Parathyroid adenoma (tissue), 2 donors: Measurements from ENCODE around the gene DBH.
"Not testable (repeated sequence)": the region's sequence is repeated elsewhere in the genome, so short reads cannot be mapped to it uniquely, and the experiment has no call there.

Experiments
- H2AFZ ChIP-seq: fragments of 300-600 bp; sonication (generic); one replicate; pipeline ENCODE4 v1.7.0; 2017; ENCODE audit warnings: antibody characterized with exemption, mild to moderate bottlenecking
- H3K27ac ChIP-seq: fragments of 300-600 bp; sonication (generic); one replicate; pipeline ENCODE4 v1.7.0; 2017
- H3K27me3 ChIP-seq: fragments of 300-600 bp; sonication (generic); one replicate; pipeline ENCODE4 v1.7.0; 2017; ENCODE audit warnings: low read length; ENCODE audit not compliant: control insufficient read depth, insufficient read depth
- H3K36me3 ChIP-seq: fragments of 300-600 bp; sonication (generic); one replicate; pipeline ENCODE4 v1.7.0; 2017; ENCODE audit warnings: low read length; ENCODE audit not compliant: control insufficient read depth, insufficient read depth
- H3K4me1 ChIP-seq: fragments of 300-600 bp; sonication (generic); one replicate; pipeline ENCODE4 v1.7.0; 2017; ENCODE audit warnings: control low read depth
- H3K4me2 ChIP-seq: fragments of 300-600 bp; sonication (generic); one replicate; pipeline ENCODE4 v1.7.0; 2017; ENCODE audit warnings: low read length
- H3K4me3 ChIP-seq: fragments of 300-600 bp; sonication (generic); one replicate; pipeline ENCODE4 v1.7.0; 2017; ENCODE audit warnings: low read depth, low read length
- H3K79me2 ChIP-seq: fragments of 300-600 bp; sonication (generic); one replicate; pipeline ENCODE4 v1.7.0; 2017; ENCODE audit warnings: control low read depth
- H3K9ac ChIP-seq: fragments of 300-600 bp; sonication (generic); one replicate; pipeline ENCODE4 v1.7.0; 2017; ENCODE audit warnings: mild to moderate bottlenecking
- H3K9me3 ChIP-seq: fragments of 300-600 bp; sonication (generic); one replicate; pipeline ENCODE4 v1.7.0; 2017; ENCODE audit warnings: low read length; ENCODE audit not compliant: control insufficient read depth
- TF ChIP-seq, protein P1 (sequence below): fragments of 300-600 bp; sonication (generic); IDR thresholded peaks from one replicate; pipeline ENCODE4 v1.7.0; 2017; ENCODE audit warnings: antibody characterized with exemption, mild to moderate bottlenecking
- donor health status: primary hyperparathyroidism.

The DBH gene

DNA sequence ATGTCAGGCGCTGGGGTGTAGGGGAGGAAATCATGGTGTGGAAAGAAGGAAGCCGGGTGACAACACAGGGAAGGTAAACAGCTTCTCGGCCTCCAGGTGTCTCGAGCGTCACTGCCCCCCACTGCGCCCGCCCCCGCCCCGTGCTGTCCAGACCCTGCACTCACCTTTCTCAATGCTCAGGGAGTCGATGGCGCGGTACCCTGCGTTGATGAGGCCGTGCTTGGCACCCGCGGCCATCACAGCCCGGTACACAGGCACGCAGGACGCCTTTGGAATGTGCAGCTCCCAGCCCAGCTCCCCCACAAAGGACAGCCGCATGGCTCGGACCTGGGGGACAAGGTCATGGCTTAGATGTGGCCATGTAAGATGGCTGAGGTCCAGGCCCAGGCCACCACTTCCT lies 35.2 kb downstream of the DBH start:
- Histone ChIP-seq H3K9ac (no peak overlapping the region), H3K36me3 (no peaks in the 10 kb centered on the region), H3K27ac (no peak overlapping the region), H3K4me2 (no peak overlapping the region), H3K27me3 (no peaks in the 10 kb centered on the region), H3K79me2 (no peaks in the 10 kb centered on the region), H3K4me3 (no peak overlapping the region), H3K9me3 (no peaks in the 10 kb centered on the region), H3K4me1 (no peaks in the 10 kb centered on the region), H2AFZ (no peak overlapping the region)
- TF ChIP-seq, protein P1, sequence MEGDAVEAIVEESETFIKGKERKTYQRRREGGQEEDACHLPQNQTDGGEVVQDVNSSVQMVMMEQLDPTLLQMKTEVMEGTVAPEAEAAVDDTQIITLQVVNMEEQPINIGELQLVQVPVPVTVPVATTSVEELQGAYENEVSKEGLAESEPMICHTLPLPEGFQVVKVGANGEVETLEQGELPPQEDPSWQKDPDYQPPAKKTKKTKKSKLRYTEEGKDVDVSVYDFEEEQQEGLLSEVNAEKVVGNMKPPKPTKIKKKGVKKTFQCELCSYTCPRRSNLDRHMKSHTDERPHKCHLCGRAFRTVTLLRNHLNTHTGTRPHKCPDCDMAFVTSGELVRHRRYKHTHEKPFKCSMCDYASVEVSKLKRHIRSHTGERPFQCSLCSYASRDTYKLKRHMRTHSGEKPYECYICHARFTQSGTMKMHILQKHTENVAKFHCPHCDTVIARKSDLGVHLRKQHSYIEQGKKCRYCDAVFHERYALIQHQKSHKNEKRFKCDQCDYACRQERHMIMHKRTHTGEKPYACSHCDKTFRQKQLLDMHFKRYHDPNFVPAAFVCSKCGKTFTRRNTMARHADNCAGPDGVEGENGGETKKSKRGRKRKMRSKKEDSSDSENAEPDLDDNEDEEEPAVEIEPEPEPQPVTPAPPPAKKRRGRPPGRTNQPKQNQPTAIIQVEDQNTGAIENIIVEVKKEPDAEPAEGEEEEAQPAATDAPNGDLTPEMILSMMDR = no peak

DNA sequence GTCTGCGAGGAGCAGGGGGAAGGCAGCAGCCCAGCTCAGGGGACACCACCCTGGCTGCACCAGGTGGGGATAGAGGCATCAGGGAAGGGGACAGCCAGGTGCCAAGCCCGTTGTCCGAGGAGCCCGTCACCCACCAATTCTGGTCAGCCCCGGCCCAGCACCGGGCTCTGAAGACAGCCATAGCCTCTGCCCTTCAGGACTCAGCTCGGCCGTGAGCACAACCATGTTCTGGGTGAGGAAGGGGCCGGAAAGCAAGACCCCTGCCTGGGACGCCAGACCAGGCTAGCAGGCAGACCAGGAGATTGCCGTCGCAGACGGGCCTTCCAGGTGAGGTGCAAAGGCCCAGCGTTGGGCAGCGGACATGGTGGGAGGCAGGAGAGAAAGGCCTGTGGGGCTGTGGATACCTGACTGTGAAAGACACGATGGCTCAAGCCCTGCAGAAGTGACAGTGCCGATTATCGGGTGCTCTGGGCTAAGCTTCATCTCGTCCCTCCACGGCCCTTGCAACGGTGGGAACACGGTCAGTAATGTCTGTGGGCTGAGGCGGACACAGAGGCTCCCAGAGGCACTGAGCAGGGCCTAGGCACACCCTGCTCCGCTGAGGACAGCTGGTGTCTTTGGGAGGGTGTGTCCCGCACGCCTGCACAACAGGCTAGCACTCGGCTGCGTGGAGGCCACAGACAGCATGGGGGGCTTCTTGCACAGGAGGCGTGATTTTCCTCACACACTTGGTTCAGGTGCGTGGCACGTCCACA lies 36.5 kb downstream of the DBH start:
- H3K27ac ChIP-seq = no peak overlapping the region
- no peaks in the 10 kb centered on the region for H3K79me2 ChIP-seq
- H3K4me2 ChIP-seq = no peak overlapping the region
- H3K4me3 ChIP-seq = no peak overlapping the region
- H3K36me3 ChIP-seq = no peaks in the 10 kb centered on the region
- H3K9me3 ChIP-seq = no peaks in the 10 kb centered on the region
- H3K27me3 ChIP-seq = no peaks in the 10 kb centered on the region
- no peak overlapping the region for H2AFZ ChIP-seq
- TF ChIP-seq, protein P1 = no peak
- no peaks in the 10 kb centered on the region for H3K4me1 ChIP-seq
- no peak overlapping the region for H3K9ac ChIP-seq

DNA sequence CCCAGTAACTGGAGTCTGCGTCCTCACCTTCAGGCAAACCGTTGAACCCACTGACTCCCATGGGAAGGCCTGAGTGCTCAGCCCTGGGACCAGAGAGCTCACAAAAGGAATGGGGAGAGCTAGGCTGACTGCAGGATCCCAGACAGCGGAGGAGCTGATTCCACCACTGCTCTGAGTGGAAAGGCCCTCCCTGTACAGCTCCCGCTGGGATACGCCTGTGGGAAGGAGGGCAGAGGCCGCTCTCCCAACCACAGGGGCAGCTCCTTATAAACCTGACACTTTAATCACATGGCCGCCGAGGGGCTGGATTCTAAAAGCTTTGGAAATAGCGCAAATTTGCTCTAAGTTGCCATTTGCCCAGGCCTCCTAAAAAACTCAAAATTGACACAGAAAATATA lies 37.1 kb downstream of the DBH start:
- no peak overlapping the region for H3K27ac ChIP-seq

DNA sequence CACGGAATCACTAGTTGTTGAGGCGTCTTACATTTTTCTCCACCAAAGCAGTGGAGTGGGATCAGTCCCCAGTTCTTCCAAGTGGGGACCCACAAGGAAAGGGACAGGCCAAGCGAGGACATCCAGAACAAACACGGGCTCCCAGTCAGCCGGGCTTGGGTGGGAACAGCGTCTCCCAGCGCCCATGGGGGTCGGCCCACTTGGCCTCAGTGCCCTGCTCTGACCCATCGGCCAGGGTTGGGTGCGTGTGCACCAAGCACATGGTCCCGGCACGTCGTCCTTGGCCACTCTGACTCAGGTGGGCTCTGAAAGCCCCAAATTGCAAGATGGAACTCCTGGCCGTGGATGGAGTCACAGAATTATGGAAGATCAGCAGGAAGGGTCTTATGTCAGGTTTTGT lies 37.9 kb downstream of the DBH start:
- H2AFZ ChIP-seq = no peak overlapping the region
- TF ChIP-seq, protein P1 = no peak
- H3K36me3 ChIP-seq = no peaks in the 10 kb centered on the region
- H3K27me3 ChIP-seq = no peaks in the 10 kb centered on the region
- no peak overlapping the region for H3K9ac ChIP-seq
- no peaks in the 10 kb centered on the region for H3K4me1 ChIP-seq
- no peak overlapping the region for H3K27ac ChIP-seq
- H3K4me2 ChIP-seq = no peak overlapping the region
- no peaks in the 10 kb centered on the region for H3K9me3 ChIP-seq
- H3K79me2 ChIP-seq = no peaks in the 10 kb centered on the region
- H3K4me3 ChIP-seq = no peak overlapping the region

More for the DNA sequence above, 37.1 kb downstream of the DBH start:
- H3K4me3 ChIP-seq = no peak overlapping the region
- no peaks in the 10 kb centered on the region for H3K9me3 ChIP-seq
- H3K4me2 ChIP-seq = no peak overlapping the region
- no peaks in the 10 kb centered on the region for H3K4me1 ChIP-seq
- H3K36me3 ChIP-seq = no peaks in the 10 kb centered on the region
- no peak overlapping the region for H2AFZ ChIP-seq
- TF ChIP-seq, protein P1 = no peak
- H3K79me2 ChIP-seq = no peaks in the 10 kb centered on the region
- H3K27me3 ChIP-seq = no peaks in the 10 kb centered on the region
- H3K9ac ChIP-seq = no peak overlapping the region

DNA sequence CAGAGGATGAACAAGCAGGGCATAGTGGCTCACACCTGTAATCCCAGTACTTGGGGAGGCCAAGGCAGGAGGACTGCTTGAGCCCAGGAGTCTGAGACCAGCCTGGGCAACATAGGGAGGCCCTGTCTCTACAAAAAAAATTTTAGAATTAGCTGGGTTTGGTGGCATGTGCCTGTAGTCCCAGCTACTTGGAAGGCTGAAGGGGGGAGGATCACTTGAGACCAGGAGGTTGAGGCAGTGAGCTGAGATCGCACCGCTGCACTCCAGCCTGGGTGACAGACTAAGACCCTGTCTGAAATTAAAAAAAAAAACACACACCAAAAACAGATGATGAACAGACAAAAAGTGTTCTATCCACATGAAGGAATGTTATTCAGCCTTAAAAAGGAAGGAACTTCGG lies 39.6 kb downstream of the DBH start:
- H3K4me3 ChIP-seq, H3K27ac ChIP-seq, H3K4me2 ChIP-seq, H3K79me2 ChIP-seq, H2AFZ ChIP-seq, H3K36me3 ChIP-seq, H3K9ac ChIP-seq, H3K9me3 ChIP-seq, H3K4me1 ChIP-seq, H3K27me3 ChIP-seq: not testable (repeated sequence)
